HT1080 (cell line): ENCODE data around the gene NAA10. TPM values are rescaled to one million over a fixed set of nuclear protein-coding genes. Genes with fewer than 3 reads are reported as not detected.

Experiments
- DNase-seq: peaks from one replicate; pipeline ENCODE4 v3.0.0-alpha.2; 2015; ENCODE audit warnings: low read depth
- small RNA-seq: library from RNA; depleted of rRNA; stranded (forward); fragments of <200 nt; gene quantifications from one replicate; pipeline ENCODE3, GENCODE V24; 2014
- total RNA-seq: library from RNA; depleted of rRNA; stranded (reverse); fragments of >200 nt; shearing (Covaris generic); gene quantifications from 2 replicates; pipeline ENCODE4 v1.2.3, GENCODE V29; 2014; rRNA removed

The NAA10 gene
- total RNA-seq, 1 experiment from 2014 or later = 213 TPM

DNA sequence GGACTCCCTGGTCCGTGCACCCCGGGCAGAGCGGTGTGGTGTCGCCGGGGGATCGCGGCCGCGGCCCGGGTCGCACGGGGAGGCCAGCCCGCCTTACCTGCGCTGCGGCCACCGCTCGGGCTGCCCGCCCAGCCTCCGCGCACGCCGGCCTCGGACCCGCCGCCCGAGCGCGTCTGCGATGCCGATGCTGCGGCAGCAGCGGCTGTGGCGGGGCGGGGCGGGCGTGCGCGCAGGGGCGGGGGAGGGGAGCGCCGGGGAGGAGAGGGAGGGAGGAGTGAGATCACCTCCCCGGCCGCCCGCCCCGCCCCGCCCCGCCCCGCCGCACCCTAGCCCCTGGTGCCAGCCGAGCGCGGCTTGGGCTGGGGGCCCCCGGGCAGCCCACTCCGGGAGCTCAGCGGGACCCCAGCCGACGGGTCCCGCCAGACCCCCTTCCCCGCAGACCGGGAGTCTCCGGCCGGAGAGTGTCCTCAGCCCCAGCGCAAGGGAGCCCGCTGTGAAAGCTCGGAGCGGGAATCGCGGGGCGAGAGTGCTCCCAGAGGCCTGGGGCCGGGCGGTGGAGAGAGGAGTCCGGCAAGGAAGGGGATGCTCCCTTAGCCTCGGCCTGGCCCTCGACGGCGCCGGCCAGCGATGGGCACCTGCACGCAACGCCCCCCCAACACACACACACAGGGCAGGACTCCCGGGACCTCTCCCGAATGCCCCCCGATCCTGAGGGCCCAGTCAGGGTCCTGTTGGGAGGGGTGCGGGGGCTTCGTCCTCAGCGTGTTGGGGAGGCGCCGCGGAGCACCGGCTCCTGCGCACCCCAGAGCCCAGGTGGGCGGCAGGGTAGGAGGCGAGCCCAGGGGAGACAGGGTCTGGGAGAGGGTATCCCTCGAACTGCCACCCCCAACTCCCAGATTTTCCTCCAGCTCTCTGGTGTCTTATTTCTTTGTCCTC is 48.6 kb downstream of the NAA10 start, which contains the start of gene L1CAM:
Gene L1CAM (minus strand): TSS at position 206 of the 936 bp plus-strand sequence. CDS start 10,337 bp downstream, outside the sequence.
- no peak for DNase-seq

- DNase-seq = no peak
Measured at GRCh38 chrX:153885208-153885787, 49.5 kb downstream of the NAA10 start.

DNA sequence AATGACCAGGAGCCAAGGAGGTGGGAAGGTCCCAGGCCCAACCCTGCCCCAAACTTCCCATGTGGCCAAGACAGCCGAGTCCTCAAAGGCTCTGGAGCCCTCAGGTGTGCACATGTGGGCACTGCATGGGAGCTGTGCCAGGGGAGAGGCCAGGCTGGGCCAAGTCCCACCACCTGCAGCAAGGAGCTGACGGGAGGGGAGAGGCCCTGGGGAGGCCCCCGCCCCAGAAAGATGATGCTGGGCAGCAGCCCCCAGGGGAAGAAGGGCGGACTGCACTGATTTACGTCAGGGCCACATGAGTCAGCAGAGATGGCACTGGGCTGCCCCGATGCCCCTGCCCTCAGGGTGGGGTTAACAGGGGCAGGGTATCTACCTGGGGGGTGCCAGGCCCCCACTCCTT is 50.2 kb downstream of the NAA10 start:
- no peak for DNase-seq

GRCh38 chrX:153884136-153884535 is 50.7 kb downstream of the NAA10 start:
- no peak for DNase-seq

DNA sequence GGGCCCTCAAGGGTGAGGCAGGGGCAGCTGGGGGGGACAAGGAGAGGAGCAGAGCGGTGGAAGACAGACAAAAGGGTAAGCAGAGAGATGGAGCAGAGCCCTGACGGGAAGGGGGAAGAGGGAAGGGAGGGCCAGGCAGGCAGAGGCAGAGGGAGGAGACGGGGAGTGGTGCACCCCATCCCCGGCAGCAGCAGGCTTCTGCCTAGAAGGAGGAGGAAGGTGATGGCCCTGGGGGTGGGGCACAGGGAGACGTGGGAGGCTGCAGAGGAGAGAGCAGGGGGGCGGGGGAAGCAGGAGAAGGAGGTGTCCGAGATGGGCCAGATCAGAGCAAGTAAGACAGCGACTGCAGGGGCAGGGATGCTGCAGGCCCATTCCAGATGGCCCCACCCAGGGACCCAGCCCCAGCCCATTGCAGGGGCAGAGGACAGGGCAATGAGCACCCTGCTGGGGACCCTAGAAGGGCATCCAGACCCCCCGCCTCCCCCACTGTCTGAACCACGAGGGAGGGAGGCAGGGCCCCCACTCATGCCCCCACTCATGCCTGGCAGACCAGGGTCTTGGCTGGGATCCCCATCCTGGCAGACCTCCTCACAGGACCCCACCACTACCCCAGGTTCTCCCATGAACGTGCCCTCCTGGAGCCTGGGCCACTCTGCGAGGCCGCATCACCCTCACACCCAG is 51.5 kb downstream of the NAA10 start:
- no peak for DNase-seq

GRCh38 chrX:153882557-153882956 is 52.3 kb downstream of the NAA10 start:
- DNase-seq = no peak

DNA sequence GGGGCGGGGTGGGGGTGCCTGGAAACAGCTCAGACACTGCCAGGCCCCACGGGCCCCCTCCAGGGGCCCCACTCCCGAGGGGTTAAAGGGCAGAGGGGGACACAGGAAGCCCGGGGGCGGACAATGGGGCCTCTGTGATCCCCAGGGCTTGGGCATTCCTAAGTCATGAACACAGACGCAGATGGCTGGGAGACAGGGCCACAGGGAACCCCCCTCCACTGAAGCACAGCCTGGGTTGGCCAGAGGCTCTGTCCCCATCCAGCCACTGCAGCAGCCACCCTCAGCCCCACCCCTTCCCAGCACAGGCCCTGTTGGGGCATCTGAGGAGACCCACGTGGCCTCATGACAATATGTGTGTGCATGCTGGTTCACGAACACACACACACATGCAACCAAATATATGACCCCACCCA is 52.7 kb downstream of the NAA10 start:
- peak; percentile 58 for DNase-seq

GRCh38 chrX:153881281-153881680 is 53.6 kb downstream of the NAA10 start:
- no peak for DNase-seq

- no peak for DNase-seq
Measured at GRCh38 chrX:153880440-153880815, 54.4 kb downstream of the NAA10 start.

- DNase-seq = no peak
Measured at GRCh38 chrX:153879741-153880439, 54.9 kb downstream of the NAA10 start.

Small RNA genes within 50 kb of the gene (small RNA-seq; reads per million reads assigned to genes)
- not detected for gene MIR3202-1

Other genes with a start within 250 kb of the NAA10 start
- gene SLC6A8, start 247.1 kb downstream of the NAA10 start, total RNA-seq = 33.2 and 61.3 TPM in 2 replicates
- 197 and 234 TPM in 2 replicates for gene BCAP31, start 210.7 kb downstream of the NAA10 start, total RNA-seq
- 1.5 and 1.9 TPM in 2 replicates for gene ABCD1, start 210.2 kb downstream of the NAA10 start, total RNA-seq
- 2.3 and 4.5 TPM in 2 replicates for gene PLXNB3, start 170.8 kb downstream of the NAA10 start, total RNA-seq
- gene SRPK3, start 154.0 kb downstream of the NAA10 start, total RNA-seq = 0.03 TPM in 1 of 2 replicates, not detected in the other
- 57.1 and 65.2 TPM in 2 replicates for gene IDH3G, start 140.7 kb downstream of the NAA10 start, total RNA-seq
- 76.9 and 89.2 TPM in 2 replicates for gene SSR4, start 140.4 kb downstream of the NAA10 start, total RNA-seq
- gene PDZD4, start 104.5 kb downstream of the NAA10 start, total RNA-seq = 0.13 and 0.16 TPM in 2 replicates
- 2.0 and 3.0 TPM in 2 replicates for gene L1CAM, start 48.9 kb downstream of the NAA10 start, total RNA-seq
- not detected in 2 replicates for gene AVPR2, start 30.4 kb downstream of the NAA10 start, total RNA-seq
- 2.7 and 3.3 TPM in 2 replicates for gene ARHGAP4, start 8.8 kb downstream of the NAA10 start, total RNA-seq
- gene RENBP, start 9.6 kb upstream of the NAA10 start, total RNA-seq = 1.0 TPM in 1 of 2 replicates, not detected in the other
- gene HCFC1, start 36.8 kb upstream of the NAA10 start, total RNA-seq = 38.9 and 60.0 TPM in 2 replicates
- gene TMEM187, start 37.7 kb upstream of the NAA10 start, total RNA-seq = 4.8 and 11.6 TPM in 2 replicates
- gene IRAK1, start 84.9 kb upstream of the NAA10 start, total RNA-seq = 200 and 232 TPM in 2 replicates
- gene MECP2, start 162.7 kb upstream of the NAA10 start, total RNA-seq = 27.2 and 32.0 TPM in 2 replicates
- gene OPN1LW, start 209.2 kb upstream of the NAA10 start, total RNA-seq = not detected in 2 replicates
- not detected in 2 replicates for gene OPN1MW, start 247.6 kb upstream of the NAA10 start, total RNA-seq